HG02642 (cell line): ENCODE results near the gene MORC1.
A peak's percentile ranks its signal among the peaks of the same experiment; 100 is the strongest.

ENCODE experiments used
- ATAC-seq: cut with Tn5 transposase; IDR thresholded peaks from one replicate; pipeline ENCODE4 v1.9.1; 2021; ENCODE audit warnings: mild to moderate bottlenecking; ENCODE audit not compliant: unreplicated experiment, poor library complexity

MORC1 gene

GRCh38 chr3:109045271-109046040 lies 72.5 kb downstream of the MORC1 start:
- no peak for ATAC-seq

GRCh38 chr3:109035082-109035481 lies 82.9 kb downstream of the MORC1 start:
- no peak for ATAC-seq

- ATAC-seq: no peak
Measured at GRCh38 chr3:109033000-109033660, 84.8 kb downstream of the MORC1 start.

- no peak for ATAC-seq
Measured at GRCh38 chr3:109028753-109029152, 89.2 kb downstream of the MORC1 start.

- ATAC-seq: no peak
Measured at GRCh38 chr3:109026821-109027220, 91.1 kb downstream of the MORC1 start.

DNA sequence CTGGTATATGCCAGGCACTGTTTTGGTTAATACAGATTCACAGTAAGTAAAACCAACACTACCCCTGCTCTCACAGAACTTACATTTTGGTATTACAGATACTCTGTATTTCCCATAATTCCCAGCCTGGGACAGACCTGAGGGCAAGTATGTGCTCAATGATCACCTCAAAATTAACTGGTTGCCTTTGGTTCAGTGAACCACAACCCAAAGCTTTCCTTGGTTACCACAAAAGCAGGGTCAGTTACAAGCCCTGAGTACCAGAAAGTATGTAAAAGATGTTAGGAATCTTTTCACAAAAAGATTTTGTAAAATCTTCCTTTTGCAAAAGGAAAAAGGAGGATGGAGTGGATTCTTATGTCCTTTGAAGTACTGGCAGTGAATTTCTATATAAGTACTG lies 92.0 kb downstream of the MORC1 start:
- no peak for ATAC-seq

DNA sequence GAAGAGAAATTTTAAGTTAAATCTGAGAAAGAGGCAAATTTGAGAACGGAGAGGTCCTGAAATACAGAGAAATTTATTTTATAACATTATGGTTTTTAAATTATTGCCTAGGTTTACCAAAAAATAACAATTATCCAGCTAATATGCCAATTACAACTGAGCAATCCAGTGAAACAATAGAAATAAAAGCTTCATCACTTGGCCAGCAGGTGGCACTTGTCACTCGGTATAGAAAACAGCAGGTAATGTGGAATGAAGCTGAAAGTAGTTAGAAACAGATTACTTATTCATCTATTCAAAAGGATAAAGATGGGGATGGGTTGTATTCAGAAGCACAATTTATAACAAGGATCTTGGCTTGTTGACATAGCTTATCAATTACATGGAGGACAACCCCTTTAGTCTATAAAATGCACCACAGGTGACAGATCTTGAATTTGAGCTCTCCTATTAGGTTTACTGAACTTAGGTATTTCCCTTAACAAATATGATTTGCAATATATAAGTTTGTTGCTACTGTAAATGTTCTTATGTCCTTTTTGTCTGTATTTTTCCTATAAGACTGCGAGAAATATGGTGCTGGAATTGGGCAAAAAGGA lies 94.2 kb downstream of the MORC1 start:
- ATAC-seq: peak; percentile 88

DNA sequence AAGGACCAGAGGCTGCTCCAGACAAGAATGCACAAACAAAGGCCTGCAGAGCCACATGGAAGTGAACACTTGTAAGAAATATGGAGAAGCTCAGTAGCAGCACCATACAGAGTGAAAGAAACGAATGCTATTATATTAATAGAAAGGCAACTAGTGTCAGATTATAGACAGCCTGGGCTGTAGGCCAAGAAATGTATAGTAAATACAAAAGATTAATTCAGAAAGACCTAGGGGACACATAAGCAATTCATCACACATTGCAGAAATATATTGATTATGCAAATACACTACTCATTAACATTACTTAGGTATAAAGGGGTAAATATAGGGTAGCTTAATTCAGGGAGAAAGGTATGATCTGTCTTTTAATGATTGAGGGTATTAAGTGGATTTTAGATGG lies 94.8 kb downstream of the MORC1 start:
- ATAC-seq: no peak

DNA sequence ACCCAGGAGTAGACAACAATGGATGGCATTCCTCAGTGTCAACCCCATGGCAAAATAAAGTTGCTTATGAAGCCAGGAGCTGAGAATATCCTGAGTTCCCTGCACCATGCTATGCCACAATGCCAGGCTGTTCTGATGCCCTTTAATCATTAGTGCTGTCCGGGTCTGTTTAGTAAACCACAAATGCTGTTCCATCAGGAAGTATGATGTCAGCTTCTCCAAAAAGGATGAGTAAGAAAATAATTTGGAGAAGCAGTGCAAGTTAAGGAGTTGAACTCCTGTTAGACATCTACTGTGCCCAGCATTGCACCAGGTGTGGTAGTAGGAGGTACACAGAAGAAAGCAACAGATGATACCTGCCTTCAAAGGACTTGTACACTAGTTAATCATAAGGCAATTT lies 96.4 kb downstream of the MORC1 start:
- ATAC-seq: no peak

GRCh38 chr3:109018828-109019227 lies 99.1 kb downstream of the MORC1 start:
- ATAC-seq: no peak

GRCh38 chr3:109005443-109005842 lies 112.5 kb downstream of the MORC1 start:
- ATAC-seq: no peak

DNA sequence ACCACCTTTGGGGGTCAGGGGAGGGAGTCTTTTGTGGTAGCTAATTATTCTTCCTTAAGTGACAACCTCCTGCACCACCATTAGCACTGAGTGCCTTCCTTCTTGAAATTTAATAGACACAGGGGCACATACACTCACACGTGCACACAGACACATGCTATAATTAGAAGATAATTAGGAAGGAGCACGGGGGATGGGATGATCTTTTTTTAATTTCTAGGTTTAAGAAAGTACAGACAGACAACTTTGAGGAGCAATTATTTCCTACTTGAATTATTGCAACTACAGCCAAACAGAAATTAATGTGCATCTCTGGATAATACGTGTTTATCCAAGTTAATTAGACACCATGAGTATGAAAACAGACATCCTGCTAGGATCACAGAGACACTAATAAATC lies 119.5 kb downstream of the MORC1 start:
- no peak for ATAC-seq

DNA sequence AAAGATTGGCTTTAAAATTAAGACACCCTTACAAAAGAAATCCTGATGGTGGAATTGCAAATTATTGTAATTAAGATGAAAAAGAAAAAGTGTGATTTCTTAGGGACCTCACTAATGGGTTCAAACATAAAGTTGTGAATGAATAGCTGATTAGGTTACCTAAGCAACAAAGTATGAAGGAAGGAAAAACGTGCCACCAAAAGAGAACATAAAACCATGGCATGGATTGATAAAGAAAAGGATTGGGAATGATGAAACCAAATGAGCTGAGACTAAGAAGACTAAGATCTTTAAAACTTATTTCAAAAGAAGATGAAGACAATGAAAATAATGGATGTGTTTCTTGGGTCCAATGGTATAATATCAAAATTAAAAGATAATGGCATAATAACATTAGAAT lies 132.1 kb downstream of the MORC1 start:
- ATAC-seq: no peak

DNA sequence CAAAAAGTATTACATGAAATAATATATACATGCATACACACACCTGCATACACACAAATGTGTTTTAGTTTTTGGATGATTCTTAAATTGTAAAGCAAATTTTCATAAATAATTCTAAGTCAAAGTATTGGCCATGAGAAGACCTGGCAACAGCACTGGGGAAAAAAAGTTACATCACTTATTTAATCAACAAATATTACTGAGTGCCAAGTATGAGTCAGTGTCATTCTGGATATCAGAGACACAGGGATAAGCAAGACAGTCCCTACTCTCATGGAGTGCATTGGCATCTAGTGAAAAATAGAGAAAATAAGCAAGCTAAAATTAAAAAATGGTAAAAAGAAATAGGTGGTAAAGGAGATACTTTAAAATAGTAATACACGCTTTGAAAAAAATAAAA lies 134.9 kb downstream of the MORC1 start:
- no peak for ATAC-seq

DNA sequence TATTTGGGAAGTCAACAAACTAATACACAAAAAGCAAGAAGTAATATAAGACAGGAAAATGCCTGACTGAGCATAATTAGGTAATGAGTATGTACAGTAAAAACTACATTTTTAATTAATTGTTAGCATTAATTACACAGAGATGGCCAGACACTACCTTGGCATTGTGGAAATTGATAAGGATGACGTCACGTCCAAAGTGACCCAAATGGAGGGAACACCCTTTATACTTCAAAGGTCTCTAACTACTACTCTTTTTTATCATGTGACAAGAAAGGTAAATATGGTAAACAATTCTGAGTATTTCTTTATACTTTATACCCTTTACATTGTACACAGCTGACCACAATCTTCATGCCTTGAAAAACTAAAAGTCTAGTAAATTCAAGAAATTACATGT lies 141.9 kb downstream of the MORC1 start:
- ATAC-seq: no peak

- no peak for ATAC-seq
Measured at GRCh38 chr3:108973019-108973418, 144.9 kb downstream of the MORC1 start.

GRCh38 chr3:108972482-108972881 lies 145.5 kb downstream of the MORC1 start:
- no peak for ATAC-seq

DNA sequence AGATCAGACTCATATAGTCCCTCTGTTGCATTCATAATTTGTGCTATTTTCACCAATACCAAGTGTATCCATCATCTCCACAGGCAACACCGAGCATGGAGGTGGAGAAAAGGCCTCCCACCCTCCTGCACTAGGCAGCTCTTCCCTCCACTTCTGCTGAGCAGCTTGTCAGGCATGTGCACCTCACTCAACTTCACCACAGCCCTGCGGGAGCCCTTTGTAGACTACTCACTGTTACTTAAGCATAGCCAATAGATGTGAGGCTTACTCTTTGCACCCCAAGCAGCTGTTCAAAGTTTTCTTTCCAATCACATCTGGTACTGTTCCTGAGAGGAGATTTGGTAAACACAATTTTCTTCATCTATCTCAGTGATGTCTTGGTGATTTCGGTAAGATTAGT lies 147.4 kb downstream of the MORC1 start:
- ATAC-seq: no peak

DNA sequence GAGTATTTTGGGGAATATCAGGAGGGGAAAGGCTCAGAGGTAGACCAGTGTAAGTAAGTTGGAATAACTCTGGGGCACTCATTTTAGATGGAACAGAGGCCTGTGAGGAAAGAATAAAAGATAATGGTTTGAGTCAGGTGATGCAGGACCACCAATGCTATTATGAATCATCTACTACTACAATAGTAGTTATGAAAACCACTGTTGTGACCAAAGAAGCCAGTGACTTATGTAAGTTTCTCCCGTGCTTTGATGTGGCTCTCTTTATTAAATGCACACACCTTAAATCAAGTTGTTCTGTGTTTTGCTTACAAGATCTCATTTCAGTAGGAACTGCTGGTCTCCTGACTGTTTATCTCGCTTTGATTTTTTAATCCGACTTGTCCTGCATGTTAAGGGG lies 151.2 kb downstream of the MORC1 start:
- no peak for ATAC-seq

- ATAC-seq: no peak
Measured at GRCh38 chr3:108959017-108959416, 158.9 kb downstream of the MORC1 start.

DNA sequence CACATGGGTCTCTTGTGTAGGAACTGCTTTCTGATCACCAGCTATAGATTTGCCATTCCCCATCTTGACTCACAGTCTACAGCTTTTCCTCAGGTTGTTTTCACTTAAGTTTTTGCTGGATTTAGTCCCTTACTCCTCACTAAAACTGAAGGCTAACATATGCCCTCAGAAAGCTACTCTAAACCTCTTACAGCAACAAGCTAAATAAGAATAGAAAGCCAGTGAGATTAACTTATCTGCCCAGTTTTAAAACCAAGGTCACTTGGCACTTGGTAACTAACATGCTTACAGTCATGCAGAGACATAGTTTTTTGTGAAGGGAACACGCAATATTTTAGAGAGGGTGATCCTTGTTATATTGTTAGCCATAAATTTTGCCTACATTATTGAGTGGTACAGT lies 164.2 kb downstream of the MORC1 start, which contains the start of gene GUCA1C:
TSS of gene GUCA1C (minus strand) at position 180 of the 400 bp plus-strand sequence. CDS start at position 63, 117 bp downstream.
- ATAC-seq: no peak
